OCI-LY3 (cell line): Measurements from ENCODE around the gene ZCCHC24.
A peak's percentile ranks its signal among the peaks of the same experiment; 100 is the strongest.

Source experiments
- H2AFZ ChIP-seq: fragments of 200-600, 300-600 bp; shearing (Covaris generic); 2 replicates; pipeline ENCODE4 v1.6.0; 2014; ENCODE audit warnings: antibody characterized with exemption, low read depth, low read length
- H3K27ac ChIP-seq: fragments of 200-600, 300-600 bp; sonication (generic); 2 replicates; pipeline ENCODE4 v1.5.1; 2014; ENCODE audit warnings: mild to moderate bottlenecking, low read length, moderate library complexity, mixed read lengths
- H3K27me3 ChIP-seq: fragments of 200-600, 300-600 bp; sonication (generic); 2 replicates; pipeline ENCODE4 v1.6.1; 2014; ENCODE audit warnings: low read depth, low read length, mixed read lengths
- H3K36me3 ChIP-seq: fragments of 200-600, 300-600 bp; sonication (generic); replicated peaks from 2 replicates; pipeline ENCODE3; 2014; ENCODE audit warnings: low read depth, low read length, mixed read lengths
- H3K4me1 ChIP-seq: fragments of 300-600, 200-600 bp; sonication (generic); 2 replicates; pipeline ENCODE4 v1.6.1; 2014; ENCODE audit warnings: low read length, mixed read lengths
- H3K4me2 ChIP-seq: fragments of 200-600, 300-600 bp; sonication (generic); 2 replicates; pipeline ENCODE4 v1.6.1; 2014; ENCODE audit warnings: low read length, mixed read lengths
- H3K4me3 ChIP-seq: fragments of 300-600, 200-600 bp; sonication (generic); 2 replicates; pipeline ENCODE4 v1.5.1; 2014; ENCODE audit warnings: antibody characterized with exemption, mild to moderate bottlenecking, low read length, moderate library complexity
- H3K79me2 ChIP-seq: fragments of 300-600, 200-600 bp; shearing (Covaris generic); 2 replicates; pipeline ENCODE4 v1.6.1; 2014; ENCODE audit warnings: mild to moderate bottlenecking, low read length, mixed read lengths
- H3K9ac ChIP-seq: fragments of 300-600, 200-600 bp; shearing (Covaris generic); 2 replicates; pipeline ENCODE4 v1.6.0; 2014; ENCODE audit warnings: mild to moderate bottlenecking, low read length, moderate library complexity
- H3K9me3 ChIP-seq: fragments of 200-600, 300-600 bp; shearing (Covaris generic); 2 replicates; pipeline ENCODE4 v1.6.1; 2014; ENCODE audit warnings: low read length, mixed read lengths; ENCODE audit not compliant: insufficient read depth
- H4K20me1 ChIP-seq: fragments of 200-600, 300-600 bp; sonication (generic); 2 replicates; pipeline ENCODE4 v1.6.1; 2016; ENCODE audit warnings: low read length, mixed read lengths; ENCODE audit not compliant: insufficient read depth
- EZH2phosphoT487 ChIP-seq: fragments of 200-600 bp; shearing (Covaris generic); IDR thresholded peaks from 2 replicates; pipeline ENCODE4 v1.6.1; 2018; ENCODE audit warnings: antibody characterized with exemption, mixed run types, low read depth
- TF ChIP-seq, protein P1 (sequence below): fragments of 200-600, 300-600 bp; sonication (generic); IDR thresholded peaks from 2 replicates; pipeline ENCODE4 v1.5.1; 2014; ENCODE audit warnings: antibody characterized with exemption, low read length, low read depth

ZCCHC24 gene

DNA sequence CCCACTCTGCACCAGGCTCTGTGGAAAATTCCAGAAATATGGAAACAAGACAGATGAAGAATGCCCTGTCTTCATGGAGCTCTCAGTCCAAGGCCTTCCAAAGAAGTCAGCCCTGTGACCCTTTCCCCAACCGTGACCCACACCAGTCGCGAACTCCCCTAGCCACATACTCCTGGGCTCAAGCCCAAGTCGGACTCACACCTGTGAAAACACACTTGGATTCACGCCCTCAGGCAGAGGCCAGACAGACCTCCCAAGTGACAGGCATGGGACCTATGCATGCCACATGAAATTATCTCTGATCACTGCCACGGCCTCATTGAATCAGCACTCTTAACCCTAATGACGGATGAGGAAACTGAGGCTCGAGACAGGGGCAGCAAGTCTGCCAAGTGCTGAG is 42.5 kb downstream of the ZCCHC24 start:
- Histone ChIP-seq H3K4me3 (no peak overlapping the region), H3K4me1 (no peaks in the 10 kb centered on the region), H4K20me1 (no peaks in the 10 kb centered on the region), H2AFZ (no peak overlapping the region), H3K79me2 (no peaks in the 10 kb centered on the region), H3K27me3 (no peaks in the 10 kb centered on the region), H3K4me2 (no peak overlapping the region), H3K27ac (no peak overlapping the region), H3K9me3 (no peaks in the 10 kb centered on the region), H3K36me3 (no peaks in the 10 kb centered on the region), H3K9ac (no peak overlapping the region)
- TF ChIP-seq EZH2phosphoT487, result no peak
- TF ChIP-seq, protein P1, sequence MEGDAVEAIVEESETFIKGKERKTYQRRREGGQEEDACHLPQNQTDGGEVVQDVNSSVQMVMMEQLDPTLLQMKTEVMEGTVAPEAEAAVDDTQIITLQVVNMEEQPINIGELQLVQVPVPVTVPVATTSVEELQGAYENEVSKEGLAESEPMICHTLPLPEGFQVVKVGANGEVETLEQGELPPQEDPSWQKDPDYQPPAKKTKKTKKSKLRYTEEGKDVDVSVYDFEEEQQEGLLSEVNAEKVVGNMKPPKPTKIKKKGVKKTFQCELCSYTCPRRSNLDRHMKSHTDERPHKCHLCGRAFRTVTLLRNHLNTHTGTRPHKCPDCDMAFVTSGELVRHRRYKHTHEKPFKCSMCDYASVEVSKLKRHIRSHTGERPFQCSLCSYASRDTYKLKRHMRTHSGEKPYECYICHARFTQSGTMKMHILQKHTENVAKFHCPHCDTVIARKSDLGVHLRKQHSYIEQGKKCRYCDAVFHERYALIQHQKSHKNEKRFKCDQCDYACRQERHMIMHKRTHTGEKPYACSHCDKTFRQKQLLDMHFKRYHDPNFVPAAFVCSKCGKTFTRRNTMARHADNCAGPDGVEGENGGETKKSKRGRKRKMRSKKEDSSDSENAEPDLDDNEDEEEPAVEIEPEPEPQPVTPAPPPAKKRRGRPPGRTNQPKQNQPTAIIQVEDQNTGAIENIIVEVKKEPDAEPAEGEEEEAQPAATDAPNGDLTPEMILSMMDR, result no peak

DNA sequence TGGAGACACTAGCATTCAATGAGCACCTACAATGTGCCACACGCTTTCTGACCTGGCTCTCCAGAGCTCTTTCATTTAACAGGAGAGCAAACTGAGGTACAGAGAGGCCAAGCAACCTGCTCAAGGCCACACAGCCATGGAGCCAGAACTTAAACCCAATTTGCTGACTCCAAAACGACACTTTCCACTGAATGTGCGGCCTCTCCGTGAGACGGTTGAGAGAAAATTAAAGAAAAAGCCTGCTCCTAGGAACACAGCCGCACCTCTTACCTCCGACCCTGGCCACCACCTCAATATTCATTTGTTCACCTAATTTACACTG is 42.8 kb downstream of the ZCCHC24 start:
- TF ChIP-seq EZH2phosphoT487, result no peak
- TF ChIP-seq, protein P1, result no peak
- Histone ChIP-seq H3K27ac (no peak overlapping the region), H3K79me2 (no peaks in the 10 kb centered on the region), H3K4me3 (no peak overlapping the region), H3K9me3 (no peaks in the 10 kb centered on the region), H4K20me1 (no peaks in the 10 kb centered on the region), H3K27me3 (no peaks in the 10 kb centered on the region), H3K4me2 (no peak overlapping the region), H2AFZ (no peak overlapping the region), H3K4me1 (no peaks in the 10 kb centered on the region), H3K36me3 (no peaks in the 10 kb centered on the region), H3K9ac (no peak overlapping the region)

DNA sequence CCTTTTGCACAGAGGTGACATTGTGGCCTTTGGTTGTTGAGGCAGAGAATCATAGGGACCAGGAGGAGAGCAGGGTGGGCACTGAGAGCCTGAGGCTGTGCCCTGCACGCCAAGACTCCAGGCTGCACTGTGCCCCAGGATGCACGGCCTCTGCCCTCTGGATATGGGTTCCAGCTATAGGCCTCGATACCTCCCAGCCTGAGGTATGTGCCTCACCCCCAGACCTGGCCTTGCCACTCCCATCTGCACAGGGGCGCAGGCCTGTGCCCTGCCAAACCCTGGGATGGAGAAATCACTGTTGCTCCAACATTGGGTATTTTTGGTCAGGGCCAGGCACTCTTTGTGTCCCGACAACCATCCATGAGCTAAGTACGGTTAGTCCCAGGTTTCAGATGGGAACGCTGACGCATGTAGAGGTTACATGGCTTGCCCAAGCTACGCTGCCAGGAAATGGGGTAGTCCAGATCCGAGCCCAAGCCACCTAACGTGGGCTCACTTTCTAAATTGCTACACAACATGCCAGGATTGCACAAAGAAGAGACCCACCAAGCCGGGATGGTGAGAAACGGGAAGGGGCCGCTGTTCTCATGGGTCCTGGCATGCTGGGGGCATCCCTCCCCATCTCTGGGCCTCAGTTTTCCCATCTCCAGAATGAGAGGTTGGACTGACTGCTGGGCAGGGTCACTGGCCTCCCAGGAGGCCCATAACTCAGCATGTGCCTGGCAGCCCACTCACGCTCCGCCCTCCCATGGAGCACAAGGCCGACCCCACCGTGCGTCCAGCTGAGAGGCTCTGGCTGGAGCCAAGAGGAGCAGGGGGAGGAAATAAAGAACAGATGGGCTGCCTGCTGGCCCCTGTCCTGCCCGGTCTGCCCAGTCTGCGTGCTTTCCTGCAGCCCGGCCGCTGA is 44.2 kb downstream of the ZCCHC24 start:
- TF ChIP-seq, protein P1, result no peak
- TF ChIP-seq EZH2phosphoT487, result no peak
- H3K36me3 ChIP-seq, result no peaks in the 10 kb centered on the region
- H3K9me3 ChIP-seq, result no peaks in the 10 kb centered on the region
- no peak overlapping the region for H3K4me3 ChIP-seq
- no peaks in the 10 kb centered on the region for H3K79me2 ChIP-seq
- no peak overlapping the region for H3K27ac ChIP-seq
- H3K4me2 ChIP-seq, result no peak overlapping the region
- no peak overlapping the region for H2AFZ ChIP-seq
- H3K27me3 ChIP-seq, result no peaks in the 10 kb centered on the region
- no peak overlapping the region for H3K9ac ChIP-seq
- H3K4me1 ChIP-seq, result no peaks in the 10 kb centered on the region
- no peaks in the 10 kb centered on the region for H4K20me1 ChIP-seq

DNA sequence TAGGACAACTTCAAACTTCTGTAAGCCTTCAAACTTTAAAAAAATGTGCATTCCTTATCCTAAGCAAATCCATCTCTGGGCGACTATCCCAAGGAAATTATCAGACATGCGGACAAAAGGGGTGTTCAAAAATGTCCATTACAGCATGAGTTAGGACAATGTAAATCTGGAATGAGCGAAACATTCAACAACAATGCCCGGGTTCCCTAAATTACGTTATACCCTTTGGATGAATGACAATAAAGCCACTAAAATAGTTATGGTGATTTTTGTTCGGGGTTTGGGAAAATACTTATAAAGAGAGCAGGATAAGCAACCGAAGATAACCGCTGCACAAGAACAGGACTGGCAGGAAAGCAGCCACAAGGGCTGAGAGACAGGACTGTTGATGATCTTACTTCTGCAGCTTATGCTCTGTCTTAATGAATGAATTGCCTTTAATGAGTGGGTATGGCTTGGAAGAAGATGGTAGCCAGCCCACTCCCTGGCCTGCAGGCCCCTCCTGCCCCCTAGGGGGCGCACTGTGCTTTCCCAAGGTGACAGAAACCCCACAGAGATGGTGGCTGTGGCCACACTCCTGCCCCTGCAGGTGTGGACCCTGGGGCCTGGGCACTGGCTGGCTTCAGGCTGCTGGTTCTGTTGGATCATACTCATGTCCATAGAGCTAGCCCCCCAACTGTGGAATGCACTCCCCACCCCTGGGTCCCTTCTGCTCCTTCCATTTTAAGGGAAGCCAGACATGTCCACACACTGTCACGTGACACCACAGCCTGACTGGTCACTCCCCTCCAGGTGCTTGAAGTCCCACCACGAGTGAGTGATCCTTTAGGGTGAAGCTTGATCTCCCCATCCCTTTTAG is 45.0 kb downstream of the ZCCHC24 start:
- TF ChIP-seq, protein P1, result peak; percentile 65
- no peak for TF ChIP-seq EZH2phosphoT487
- no peak overlapping the region for H3K4me3 ChIP-seq
- H4K20me1 ChIP-seq, result no peaks in the 10 kb centered on the region
- no peaks in the 10 kb centered on the region for H3K79me2 ChIP-seq
- no peaks in the 10 kb centered on the region for H3K27me3 ChIP-seq
- H3K36me3 ChIP-seq, result no peaks in the 10 kb centered on the region
- no peak overlapping the region for H2AFZ ChIP-seq
- H3K27ac ChIP-seq, result no peak overlapping the region
- no peaks in the 10 kb centered on the region for H3K9me3 ChIP-seq
- H3K4me2 ChIP-seq, result no peak overlapping the region
- no peaks in the 10 kb centered on the region for H3K4me1 ChIP-seq
- no peak overlapping the region for H3K9ac ChIP-seq
